Right renal cortex interstitium (tissue), 3 donors: Measurements from ENCODE around the gene TSPAN17. TPM values are rescaled to one million over a fixed set of nuclear protein-coding genes. Genes with fewer than 3 reads are reported as not detected.

Experiments
- DNase-seq, 3 donors: peaks; one replicate each; pipeline ENCODE4 v3.0.0-alpha.2; 2013; ENCODE audit warnings: low read depth in 3 of 3, low spot score in 2 of 3
- polyA plus RNA-seq, 3 donors: library from polyadenylated mRNA; unstranded; fragments of 120-200 nt; gene quantifications; one replicate each; pipeline ENCODE4 v1.2.1, GENCODE V29; 2013; ENCODE audit not compliant: insufficient read length in 3 of 3

TSPAN17 gene
- polyA plus RNA-seq, 3 donors: 25.7 to 31.1 (median 30.5) TPM

- DNase-seq: no peak
Measured at GRCh38 chr5:176639981-176640380, 7.3 kb upstream of the TSPAN17 start.

- no peak for DNase-seq
Measured at GRCh38 chr5:176640616-176641015, 6.7 kb upstream of the TSPAN17 start.

GRCh38 chr5:176642675-176643490, 4.4 kb upstream of the TSPAN17 start:
- DNase-seq: no peak

GRCh38 chr5:176643491-176644219, 3.6 kb upstream of the TSPAN17 start:
- DNase-seq: no peak

- DNase-seq: no peak
Measured at GRCh38 chr5:176644294-176644693, 3.0 kb upstream of the TSPAN17 start.

- no peak for DNase-seq
Measured at GRCh38 chr5:176644878-176645670, 2.2 kb upstream of the TSPAN17 start.

GRCh38 chr5:176646049-176646706, 1.1 kb upstream of the TSPAN17 start:
- no peak for DNase-seq

- no peak for DNase-seq
Measured at GRCh38 chr5:176646707-176647029, 616 bp upstream of the TSPAN17 start.

- peak in 1 of 3 donors; percentile 38 for DNase-seq
Measured at GRCh38 chr5:176647843-176648473, 674 bp downstream of the TSPAN17 start.

- no peak for DNase-seq
Measured at GRCh38 chr5:176648474-176649194, 1.4 kb downstream of the TSPAN17 start.

GRCh38 chr5:176650354-176650884, 3.1 kb downstream of the TSPAN17 start:
- no peak for DNase-seq

- no peak for DNase-seq
Measured at GRCh38 chr5:176651472-176651980, 4.2 kb downstream of the TSPAN17 start.

- no peak for DNase-seq
Measured at GRCh38 chr5:176652136-176652535, 4.9 kb downstream of the TSPAN17 start.

GRCh38 chr5:176653401-176654385, 6.4 kb downstream of the TSPAN17 start:
- no peak for DNase-seq

- DNase-seq: no peak
Measured at GRCh38 chr5:176654856-176655255, 7.6 kb downstream of the TSPAN17 start.

GRCh38 chr5:176656467-176656990, 9.2 kb downstream of the TSPAN17 start:
- DNase-seq: no peak

- DNase-seq: peak in 2 of 3 donors; percentile 14 to 34
Measured at GRCh38 chr5:176658007-176658599, 10.8 kb downstream of the TSPAN17 start.
